ENCODE measurements around the gene DUOX2. TPM values are rescaled to one million over a fixed set of nuclear protein-coding genes. Genes with fewer than 3 reads are reported as not detected.
"Not testable (repeated sequence)": the region's sequence is repeated elsewhere in the genome, so short reads cannot be mapped to it uniquely, and the experiment has no call there.

DUOX2 gene
- total and polyA plus RNA-seq, 2 experiments from 2014 or later, result not detected

GRCh38 chr15:45082412-45082811 is 31.6 kb downstream of the DUOX2 start:
- not testable (repeated sequence) for H3K36me3 ChIP-seq (ENCODE audit: insufficient read depth); H3K4me2 ChIP-seq; H3K4me1 ChIP-seq (ENCODE audit: insufficient read depth); H3K79me2 ChIP-seq (replicated peaks; ENCODE audit: insufficient read depth); H3K27ac Mint-ChIP-seq; H2AFZ ChIP-seq; H3K27me3 Mint-ChIP-seq (ENCODE audit: insufficient read depth, low read depth, poor library complexity); ATAC-seq; H3K27me3 ChIP-seq (ENCODE audit: insufficient read depth); H3K9me3 Mint-ChIP-seq; H3K4me1 Mint-ChIP-seq; H3K9me2 ChIP-seq (ENCODE audit: insufficient read depth); H4K20me1 ChIP-seq (replicated peaks; ENCODE audit: insufficient read depth); H3K4me3 Mint-ChIP-seq; H3F3A ChIP-seq (replicated peaks; ENCODE audit: low read depth); H3K4me3 ChIP-seq; H3K27ac ChIP-seq (ENCODE audit: low read depth); DNase-seq (ENCODE audit: low spot score); H3K36me3 Mint-ChIP-seq (ENCODE audit: low read depth)

DNA sequence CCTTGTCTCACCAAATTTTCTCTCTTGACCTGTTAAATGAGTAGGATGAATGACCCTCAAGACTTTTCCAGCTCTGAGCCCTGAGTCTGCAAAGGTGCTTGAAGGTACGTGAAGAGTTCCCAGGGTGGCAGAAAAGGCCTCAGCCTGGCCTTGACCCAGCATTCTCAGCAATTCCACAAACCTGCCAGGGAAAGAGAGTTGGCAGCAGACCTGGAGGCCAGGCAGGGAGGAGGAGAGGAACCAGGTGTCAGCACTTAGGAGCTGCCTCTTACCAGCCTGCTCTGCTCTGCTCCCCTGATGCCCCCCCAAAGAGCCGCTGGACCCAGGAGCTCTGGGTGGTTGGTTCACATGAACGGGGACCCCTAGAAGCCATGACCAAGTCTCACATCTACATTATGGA is 33.4 kb downstream of the DUOX2 start:
- H3K4me1 Mint-ChIP-seq; H2AFZ ChIP-seq; H3K4me3 Mint-ChIP-seq; DNase-seq (ENCODE audit: low spot score); H3K36me3 ChIP-seq (ENCODE audit: insufficient read depth); ATAC-seq; H3K4me3 ChIP-seq; H3K36me3 Mint-ChIP-seq (ENCODE audit: low read depth); H4K20me1 ChIP-seq (replicated peaks; ENCODE audit: insufficient read depth); H3K9me2 ChIP-seq (ENCODE audit: insufficient read depth); H3K4me2 ChIP-seq; H3K9me3 Mint-ChIP-seq; H3K27ac ChIP-seq (ENCODE audit: low read depth); H3K79me2 ChIP-seq (replicated peaks; ENCODE audit: insufficient read depth); H3K27me3 Mint-ChIP-seq (ENCODE audit: insufficient read depth, low read depth, poor library complexity); H3F3A ChIP-seq (replicated peaks; ENCODE audit: low read depth); H3K27ac Mint-ChIP-seq; H3K27me3 ChIP-seq (ENCODE audit: insufficient read depth); H3K4me1 ChIP-seq (ENCODE audit: insufficient read depth): not testable (repeated sequence)

DNA sequence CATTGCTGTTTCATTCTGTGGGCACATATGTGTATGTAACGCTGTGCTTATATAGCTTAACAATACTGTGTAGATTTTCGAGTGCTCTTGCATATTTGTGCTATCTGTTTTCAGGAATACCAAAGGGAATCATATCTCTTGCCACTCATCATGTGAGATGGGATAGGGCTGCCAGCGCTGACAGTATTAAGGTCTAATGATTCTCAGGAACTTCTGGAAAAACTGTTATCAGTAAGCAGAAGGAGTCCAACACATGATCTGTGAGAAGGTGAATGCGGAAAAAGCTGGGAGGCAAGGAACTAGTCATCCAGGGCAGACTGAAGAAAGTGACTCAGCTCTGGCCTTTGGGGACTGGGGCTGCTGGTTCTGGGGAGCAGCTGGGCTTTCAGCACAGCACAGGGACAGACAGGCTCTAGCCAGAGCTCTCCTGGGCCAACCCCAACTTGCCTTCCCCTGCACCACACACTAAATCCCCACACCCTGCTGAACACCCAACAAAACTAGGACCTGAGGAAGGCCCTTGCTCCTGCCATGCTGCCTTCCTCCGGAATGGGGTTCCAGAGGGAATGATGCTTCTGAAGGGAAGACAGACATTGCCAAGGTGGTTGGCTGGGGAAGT is 34.2 kb downstream of the DUOX2 start:
- not testable (repeated sequence) for H2AFZ ChIP-seq; H3K27ac Mint-ChIP-seq; H3K4me1 Mint-ChIP-seq; H3K27me3 Mint-ChIP-seq (ENCODE audit: insufficient read depth, low read depth, poor library complexity); H3K4me3 Mint-ChIP-seq; H3K27me3 ChIP-seq (ENCODE audit: insufficient read depth); H3K36me3 ChIP-seq (ENCODE audit: insufficient read depth); ATAC-seq; H3F3A ChIP-seq (replicated peaks; ENCODE audit: low read depth); H3K4me3 ChIP-seq; H3K4me2 ChIP-seq; H3K9me2 ChIP-seq (ENCODE audit: insufficient read depth); H3K36me3 Mint-ChIP-seq (ENCODE audit: low read depth); H4K20me1 ChIP-seq (replicated peaks; ENCODE audit: insufficient read depth); H3K79me2 ChIP-seq (replicated peaks; ENCODE audit: insufficient read depth); H3K9me3 Mint-ChIP-seq; H3K27ac ChIP-seq (ENCODE audit: low read depth); DNase-seq (ENCODE audit: low spot score); H3K4me1 ChIP-seq (ENCODE audit: insufficient read depth)

GRCh38 chr15:45079201-45079600 is 34.8 kb downstream of the DUOX2 start:
- not testable (repeated sequence) for H3K27me3 ChIP-seq (ENCODE audit: insufficient read depth); H3K27ac ChIP-seq (ENCODE audit: low read depth); H3K4me1 Mint-ChIP-seq; H3K4me2 ChIP-seq; ATAC-seq; H3K36me3 ChIP-seq (ENCODE audit: insufficient read depth); H3F3A ChIP-seq (replicated peaks; ENCODE audit: low read depth); H3K9me3 Mint-ChIP-seq; H4K20me1 ChIP-seq (replicated peaks; ENCODE audit: insufficient read depth); H3K4me1 ChIP-seq (ENCODE audit: insufficient read depth); H3K79me2 ChIP-seq (replicated peaks; ENCODE audit: insufficient read depth); H3K27me3 Mint-ChIP-seq (ENCODE audit: insufficient read depth, low read depth, poor library complexity); H2AFZ ChIP-seq; H3K9me2 ChIP-seq (ENCODE audit: insufficient read depth); H3K4me3 Mint-ChIP-seq; H3K36me3 Mint-ChIP-seq (ENCODE audit: low read depth); DNase-seq (ENCODE audit: low spot score); H3K27ac Mint-ChIP-seq; H3K4me3 ChIP-seq

DNA sequence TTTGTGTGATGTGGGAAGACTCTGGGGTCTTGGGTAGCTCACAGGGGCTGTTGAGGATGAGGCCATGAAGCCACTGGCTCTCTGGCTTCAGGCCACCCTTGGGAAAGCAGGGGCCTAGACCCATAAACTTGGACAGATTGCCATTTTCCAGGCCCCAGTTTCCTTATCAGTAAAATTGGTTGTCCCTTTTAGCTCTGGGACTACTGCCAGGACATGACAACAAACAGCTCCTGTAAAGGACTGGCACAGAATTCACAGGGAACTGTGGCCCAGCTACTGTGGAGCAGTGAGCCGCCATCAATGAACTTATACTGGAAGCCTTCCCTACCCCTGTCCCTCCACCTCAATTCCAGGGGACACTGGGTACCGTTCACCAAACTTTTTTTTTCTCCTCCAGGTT is 36.6 kb downstream of the DUOX2 start:
- not testable (repeated sequence) for H2AFZ ChIP-seq; H3K4me2 ChIP-seq; H3K4me3 Mint-ChIP-seq; H3K27ac ChIP-seq (ENCODE audit: low read depth); H3K36me3 Mint-ChIP-seq (ENCODE audit: low read depth); H3K27me3 ChIP-seq (ENCODE audit: insufficient read depth); H3K27ac Mint-ChIP-seq; ATAC-seq; H3K4me1 Mint-ChIP-seq; H3K4me3 ChIP-seq; H3K36me3 ChIP-seq (ENCODE audit: insufficient read depth); H3K79me2 ChIP-seq (replicated peaks; ENCODE audit: insufficient read depth); H4K20me1 ChIP-seq (replicated peaks; ENCODE audit: insufficient read depth); H3K4me1 ChIP-seq (ENCODE audit: insufficient read depth); H3F3A ChIP-seq (replicated peaks; ENCODE audit: low read depth); H3K9me2 ChIP-seq (ENCODE audit: insufficient read depth); H3K27me3 Mint-ChIP-seq (ENCODE audit: insufficient read depth, low read depth, poor library complexity); H3K9me3 Mint-ChIP-seq; DNase-seq (ENCODE audit: low spot score)

DNA sequence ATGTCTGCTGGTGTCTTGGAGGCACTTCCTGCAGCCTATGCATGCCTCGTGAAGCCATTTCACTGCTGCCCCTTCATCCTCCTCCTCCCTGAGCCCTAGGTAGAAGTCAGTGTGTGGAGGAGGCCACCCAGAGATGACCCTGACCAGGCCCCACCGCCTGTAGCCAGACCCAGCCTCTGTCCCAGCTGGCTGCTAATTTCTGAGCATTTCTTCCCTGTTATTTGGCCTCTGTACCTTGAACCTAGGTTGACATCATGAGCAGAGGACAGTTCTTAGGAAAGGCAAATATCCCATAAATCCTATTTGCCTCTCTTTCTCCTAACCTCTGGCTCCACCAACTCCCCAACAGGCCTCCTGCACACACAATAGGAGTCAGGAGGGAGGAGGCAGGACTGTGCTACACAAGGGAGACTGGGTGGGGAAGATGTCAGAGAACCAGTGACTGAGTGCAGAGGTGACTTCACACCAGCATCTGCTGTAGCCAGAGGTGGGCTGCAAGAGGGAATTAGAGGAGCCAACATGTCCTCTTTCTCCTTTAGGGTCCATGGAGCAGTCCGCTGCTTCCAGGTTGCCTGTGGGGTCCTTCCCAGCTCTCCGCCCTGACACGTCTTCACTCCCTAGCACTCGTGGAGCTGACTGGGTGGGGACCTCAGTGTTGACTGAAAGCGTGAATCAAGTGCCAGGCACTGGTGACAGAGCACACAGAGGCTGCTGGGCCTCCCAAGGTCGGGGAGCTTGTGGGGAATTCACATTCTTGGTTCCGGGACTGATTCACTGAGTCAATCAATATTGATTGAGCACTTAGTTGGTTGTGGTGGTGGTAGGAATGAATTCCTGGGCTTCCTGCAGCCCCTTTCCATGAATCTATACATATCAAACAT is 38.3 kb downstream of the DUOX2 start:
- H3F3A ChIP-seq (replicated peaks; ENCODE audit: low read depth); H3K4me1 ChIP-seq (ENCODE audit: insufficient read depth); H3K4me3 Mint-ChIP-seq; H3K27me3 Mint-ChIP-seq (ENCODE audit: insufficient read depth, low read depth, poor library complexity); H3K27me3 ChIP-seq (ENCODE audit: insufficient read depth); H3K9me2 ChIP-seq (ENCODE audit: insufficient read depth); H3K36me3 ChIP-seq (ENCODE audit: insufficient read depth); ATAC-seq; H3K27ac Mint-ChIP-seq; H2AFZ ChIP-seq; H3K9me3 Mint-ChIP-seq; H4K20me1 ChIP-seq (replicated peaks; ENCODE audit: insufficient read depth); H3K4me2 ChIP-seq; H3K27ac ChIP-seq (ENCODE audit: low read depth); H3K36me3 Mint-ChIP-seq (ENCODE audit: low read depth); DNase-seq (ENCODE audit: low spot score); H3K4me3 ChIP-seq; H3K4me1 Mint-ChIP-seq; H3K79me2 ChIP-seq (replicated peaks; ENCODE audit: insufficient read depth): not testable (repeated sequence)
